Smooth muscle cell (in vitro differentiated cells): ENCODE results near the gene SETD2. TPM values are rescaled to one million over a fixed set of nuclear protein-coding genes. Genes with fewer than 3 reads are reported as not detected.
"Not testable (repeated sequence)": the region's sequence is repeated elsewhere in the genome, so short reads cannot be mapped to it uniquely, and the experiment has no call there.

Experiments used
- DNase-seq: peaks from one replicate; lab custom pipeline; 2025; ENCODE audit not compliant: unreplicated experiment; lab: John Stamatoyannopoulos, UW
- H2AFZ ChIP-seq: fragments of 200-600 bp; sonication (generic); 2 replicates; pipeline ENCODE4 v1.6.0; 2016; ENCODE audit warnings: antibody characterized with exemption, low read depth, mild to moderate bottlenecking
- H3F3A ChIP-seq: fragments of 200-600 bp; sonication (generic); 2 replicates; pipeline ENCODE4 v1.6.0; 2017; ENCODE audit warnings: antibody characterized with exemption, low read depth
- H3K27ac ChIP-seq: fragments of 200-600 bp; sonication (generic); 2 replicates; pipeline ENCODE4 v1.5.1; 2016; ENCODE audit warnings: low read depth, mild to moderate bottlenecking
- H3K27me3 ChIP-seq: fragments of 200-600 bp; sonication (generic); 2 replicates; pipeline ENCODE4 v1.6.1; 2016; ENCODE audit warnings: low read depth, mild to moderate bottlenecking
- H3K36me3 ChIP-seq: fragments of 200-600 bp; sonication (generic); 2 replicates; pipeline ENCODE4 v1.5.1; 2016; ENCODE audit warnings: low read depth
- H3K4me1 ChIP-seq: fragments of 200-600 bp; sonication (generic); 2 replicates; pipeline ENCODE4 v1.5.1; 2016; ENCODE audit warnings: low read depth
- H3K4me2 ChIP-seq: fragments of 200-600 bp; sonication (generic); 2 replicates; pipeline ENCODE4 v1.6.0; 2016; ENCODE audit warnings: mild to moderate bottlenecking
- H3K4me3 ChIP-seq: fragments of 200-600 bp; sonication (generic); 2 replicates; pipeline ENCODE4 v1.5.1; 2016; ENCODE audit warnings: mild to moderate bottlenecking
- H3K79me2 ChIP-seq: fragments of 200-600 bp; sonication (generic); 2 replicates; pipeline ENCODE4 v1.6.0; 2016; ENCODE audit warnings: low read depth, mild to moderate bottlenecking
- H3K9ac ChIP-seq: fragments of 200-600 bp; sonication (generic); 2 replicates; pipeline ENCODE4 v1.6.0; 2016; ENCODE audit warnings: low read depth
- H3K9me3 ChIP-seq: fragments of 200-600 bp; sonication (generic); replicated peaks from 2 replicates; pipeline ENCODE4 v1.5.1; 2016; ENCODE audit warnings: low read depth
- H4K20me1 ChIP-seq: fragments of 200-600 bp; sonication (generic); 2 replicates; pipeline ENCODE4 v1.6.0; 2016; ENCODE audit warnings: low read depth
- CTCF ChIP-seq: fragments of 200-600 bp; sonication (generic); IDR thresholded peaks from 2 replicates; pipeline ENCODE4 v1.5.1; 2017; ENCODE audit warnings: borderline replicate concordance, mild to moderate bottlenecking, antibody characterized with exemption; ENCODE audit not compliant: insufficient read depth, poor library complexity, severe bottlenecking
- WGBS: methylation state at CpG from one replicate; pipeline ENCODE4 v1.1.7; 2016; ENCODE audit warnings: low lambda C conversion rate; 5-methylcytosine and 5-hydroxymethylcytosine counted together
- polyA plus RNA-seq: library from polyadenylated mRNA; unstranded; fragments of >200 nt; fragmentation: Nextera tagmentation; extraction: Ambion mirVana; gene quantifications from 2 replicates; pipeline ENCODE4 v1.2.1, GENCODE V29; 2016
- total RNA-seq: library from RNA; depleted of rRNA; stranded (reverse); fragments of >200 nt; gene quantifications from 2 replicates; pipeline ENCODE4 v1.2.3, GENCODE V29; 2014

Gene SETD2
- total and polyA plus RNA-seq, 2 experiments from 2014 or later: 8.3 to 28.4 TPM

- no peak overlapping the region for H3K27ac ChIP-seq
Observed at GRCh38 chr3:47193871-47194859, 30.3 kb upstream of the SETD2 start.

GRCh38 chr3:47186285-47186684, 22.4 kb upstream of the SETD2 start:
- no peak for DNase-seq
- H3K4me3 ChIP-seq: no peak overlapping the region
- TF ChIP-seq CTCF: no peak
- no peaks in the 10 kb centered on the region for H3F3A ChIP-seq
- H3K36me3 ChIP-seq: no peaks in the 10 kb centered on the region
- no peak overlapping the region for H3K4me2 ChIP-seq
- no peaks in the 10 kb centered on the region for H3K9me3 ChIP-seq
- WGBS: 93% methylated on average over 2 of the region's 2 CpGs
- H3K27me3 ChIP-seq: no peaks in the 10 kb centered on the region
- H3K4me1 ChIP-seq: no peaks in the 10 kb centered on the region
- no peaks in the 10 kb centered on the region for H3K79me2 ChIP-seq
- H4K20me1 ChIP-seq: no peaks in the 10 kb centered on the region
- no peak overlapping the region for H3K9ac ChIP-seq
- H3K27ac ChIP-seq: no peak overlapping the region
- H2AFZ ChIP-seq: no peak overlapping the region

More at GRCh38 chr3:47193871-47194859, 30.3 kb upstream of the SETD2 start:
- no peaks in the 10 kb centered on the region for H3K27me3 ChIP-seq
- H4K20me1 ChIP-seq: no peaks in the 10 kb centered on the region
- H3K4me3 ChIP-seq: no peak overlapping the region
- no peaks in the 10 kb centered on the region for H3F3A ChIP-seq
- no peak for DNase-seq
- H2AFZ ChIP-seq: no peak overlapping the region
- 98% methylated on average over 4 of the region's 4 CpGs for WGBS
- no peak for TF ChIP-seq CTCF
- H3K36me3 ChIP-seq: no peaks in the 10 kb centered on the region
- no peaks in the 10 kb centered on the region for H3K79me2 ChIP-seq
- H3K4me1 ChIP-seq: no peaks in the 10 kb centered on the region
- no peak overlapping the region for H3K9ac ChIP-seq
- H3K9me3 ChIP-seq: no peaks in the 10 kb centered on the region
- no peak overlapping the region for H3K4me2 ChIP-seq

- not testable (repeated sequence) for H3K9me3 ChIP-seq, H3K27ac ChIP-seq, H3K9ac ChIP-seq, H3K4me3 ChIP-seq, H2AFZ ChIP-seq, H4K20me1 ChIP-seq, H3K4me1 ChIP-seq, H3K79me2 ChIP-seq, DNase-seq, H3K27me3 ChIP-seq, H3K4me2 ChIP-seq, H3F3A ChIP-seq, H3K36me3 ChIP-seq
- WGBS: 99% methylated on average over 4 of the region's 4 CpGs
Observed at GRCh38 chr3:47181685-47182084, 17.8 kb upstream of the SETD2 start.

GRCh38 chr3:47180011-47180410, 16.1 kb upstream of the SETD2 start:
- not testable (repeated sequence) for H3K4me1 ChIP-seq, H4K20me1 ChIP-seq, H3K9me3 ChIP-seq, H3K27ac ChIP-seq, H3K9ac ChIP-seq, H3K36me3 ChIP-seq, H2AFZ ChIP-seq, H3K27me3 ChIP-seq, H3F3A ChIP-seq, H3K4me2 ChIP-seq, H3K4me3 ChIP-seq, H3K79me2 ChIP-seq, DNase-seq
- 97% methylated on average over 12 of the region's 12 CpGs for WGBS
